Measurements from ENCODE around the gene STK38. TPM values are rescaled to one million over a fixed set of nuclear protein-coding genes. Genes with fewer than 3 reads are reported as not detected.
"Not testable (repeated sequence)": the region's sequence is repeated elsewhere in the genome, so short reads cannot be mapped to it uniquely, and the experiment has no call there.

Gene STK38
- total and polyA plus RNA-seq, 4 donors = 23.4 to 47.0 (median 30.4) TPM

DNA sequence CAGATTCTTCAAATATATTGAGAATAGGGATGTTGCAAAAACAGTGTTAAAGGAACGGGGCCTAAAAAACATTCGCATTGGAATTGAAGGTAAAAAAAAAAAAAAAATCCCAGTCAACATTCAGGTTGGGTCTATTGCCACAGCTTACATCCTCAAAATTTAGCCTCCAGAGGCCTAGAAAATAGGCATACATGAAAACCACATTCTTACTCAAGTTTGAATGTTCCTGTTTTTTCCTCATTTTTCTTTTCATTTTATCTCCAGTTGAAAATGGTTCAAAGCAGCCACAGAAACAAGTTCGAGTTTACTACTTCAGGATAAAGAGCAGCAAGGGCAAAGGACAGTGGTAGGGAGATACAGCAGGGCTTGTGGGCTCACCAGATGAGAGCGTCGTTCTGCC lies 62.5 kb downstream of the STK38 start:
- Histone ChIP-seq H3K27me3 (ENCODE audit: control insufficient read depth, insufficient read depth, low read length) (no peaks in the 10 kb centered on the region), H3K4me3 (ENCODE audit: low read depth, low read length) (no peak overlapping the region), H3K4me1 (ENCODE audit: control insufficient read depth, insufficient read depth, low read length) (no peaks in the 10 kb centered on the region), H3K9me3 (ENCODE audit: control insufficient read depth, insufficient read depth, low read length) (no peaks in the 10 kb centered on the region), H3K36me3 (ENCODE audit: control insufficient read depth, insufficient read depth, low read length) (peaks cover 39% of the 10 kb centered on the region), H3K27ac (ENCODE audit: low read depth, low read length) (no peak overlapping the region)
- DNase-seq (ENCODE audit: low read depth in 4 of 6, low spot score in 6 of 6) = no peak
- 100% methylated on average over 1 of the region's 5 CpGs for WGBS (ENCODE audit: insufficient coverage)

DNA sequence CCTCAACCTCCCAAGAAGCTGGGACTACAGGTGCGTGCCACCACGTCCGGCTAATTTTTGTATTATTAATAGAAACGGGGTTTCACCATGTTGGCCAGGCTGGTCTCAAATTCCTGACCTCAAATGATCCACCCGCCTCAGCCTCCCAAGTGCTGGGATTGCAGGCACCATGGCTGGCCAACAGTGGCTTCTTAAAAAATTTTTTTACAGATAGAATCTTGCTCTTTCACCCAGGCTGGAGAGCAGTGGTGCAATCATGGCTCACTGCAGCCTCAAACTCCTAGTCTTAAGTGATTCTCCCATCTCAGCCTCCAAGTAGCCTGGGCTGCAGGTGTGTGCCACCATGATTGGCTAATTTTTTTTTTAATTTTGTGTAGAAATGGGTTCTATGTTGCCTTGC lies 64.0 kb downstream of the STK38 start:
- H3K27ac ChIP-seq (ENCODE audit: low read depth, low read length); H3K27me3 ChIP-seq (ENCODE audit: control insufficient read depth, insufficient read depth, low read length); H3K9me3 ChIP-seq (ENCODE audit: control insufficient read depth, insufficient read depth, low read length); DNase-seq (ENCODE audit: low read depth in 4 of 6, low spot score in 6 of 6); H3K4me3 ChIP-seq (ENCODE audit: low read depth, low read length); H3K4me1 ChIP-seq (ENCODE audit: control insufficient read depth, insufficient read depth, low read length): not testable (repeated sequence)
- 100% methylated on average over 1 of the region's 5 CpGs for WGBS (ENCODE audit: insufficient coverage)
- H3K36me3 ChIP-seq (ENCODE audit: control insufficient read depth, insufficient read depth, low read length) = peaks cover 41% of the 10 kb centered on the region

DNA sequence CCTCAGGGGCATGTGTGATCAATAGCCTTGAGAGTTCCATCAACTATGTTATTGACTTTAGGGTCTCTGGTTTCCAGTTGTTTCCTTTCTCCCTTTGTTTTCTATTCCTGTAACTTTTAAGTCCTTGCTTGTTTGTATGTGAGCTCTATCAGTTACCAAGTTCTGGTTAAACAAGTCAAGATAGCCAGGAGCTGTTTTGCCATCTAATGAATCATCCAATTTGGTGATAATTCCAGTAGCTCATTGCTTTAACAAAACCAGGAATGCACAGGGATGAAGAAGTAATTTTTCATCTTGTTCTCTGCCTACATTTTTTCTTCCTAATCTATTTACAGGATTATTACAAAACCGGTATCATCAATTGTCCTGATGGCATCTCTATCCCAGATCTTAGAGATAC lies 68.0 kb downstream of the STK38 start:
- 83% methylated on average over 1 of the region's 1 CpG for WGBS (ENCODE audit: insufficient coverage)

GRCh38 chr6:36478051-36478526 lies 69.2 kb downstream of the STK38 start:
- Histone ChIP-seq H3K27ac (ENCODE audit: low read depth, low read length) (no peak overlapping the region), H3K36me3 (ENCODE audit: control insufficient read depth, insufficient read depth, low read length) (peaks cover 17% of the 10 kb centered on the region), H3K4me3 (ENCODE audit: low read depth, low read length) (no peak overlapping the region), H3K9me3 (ENCODE audit: control insufficient read depth, insufficient read depth, low read length) (no peaks in the 10 kb centered on the region), H3K4me1 (ENCODE audit: control insufficient read depth, insufficient read depth, low read length) (no peaks in the 10 kb centered on the region), H3K27me3 (ENCODE audit: control insufficient read depth, insufficient read depth, low read length) (no peaks in the 10 kb centered on the region)
- no peak for DNase-seq (ENCODE audit: low read depth in 4 of 6, low spot score in 6 of 6)
- no CpG with 5 or more reads among the region's 2 CpGs for WGBS (ENCODE audit: insufficient coverage)

More for the DNA sequence above, 68.0 kb downstream of the STK38 start:
- H3K9me3 ChIP-seq (ENCODE audit: control insufficient read depth, insufficient read depth, low read length) = no peaks in the 10 kb centered on the region
- no peak overlapping the region for H3K27ac ChIP-seq (ENCODE audit: low read depth, low read length)
- H3K36me3 ChIP-seq (ENCODE audit: control insufficient read depth, insufficient read depth, low read length) = peaks cover 23% of the 10 kb centered on the region
- H3K4me3 ChIP-seq (ENCODE audit: low read depth, low read length) = no peak overlapping the region
- no peaks in the 10 kb centered on the region for H3K27me3 ChIP-seq (ENCODE audit: control insufficient read depth, insufficient read depth, low read length)
- DNase-seq (ENCODE audit: low read depth in 4 of 6, low spot score in 6 of 6) = no peak
- H3K4me1 ChIP-seq (ENCODE audit: control insufficient read depth, insufficient read depth, low read length) = no peaks in the 10 kb centered on the region

GRCh38 chr6:36469946-36470345 lies 77.3 kb downstream of the STK38 start:
- Histone ChIP-seq H3K27ac (ENCODE audit: low read depth, low read length) (no peak overlapping the region), H3K36me3 (ENCODE audit: control insufficient read depth, insufficient read depth, low read length) (peaks cover 12% of the 10 kb centered on the region), H3K4me3 (ENCODE audit: low read depth, low read length) (no peak overlapping the region), H3K27me3 (ENCODE audit: control insufficient read depth, insufficient read depth, low read length) (no peaks in the 10 kb centered on the region), H3K4me1 (ENCODE audit: control insufficient read depth, insufficient read depth, low read length) (no peaks in the 10 kb centered on the region), H3K9me3 (ENCODE audit: control insufficient read depth, insufficient read depth, low read length) (no peaks in the 10 kb centered on the region)
- no peak for DNase-seq (ENCODE audit: low read depth in 4 of 6, low spot score in 6 of 6)
- 86% methylated on average over 3 of the region's 3 CpGs for WGBS (ENCODE audit: insufficient coverage)

DNA sequence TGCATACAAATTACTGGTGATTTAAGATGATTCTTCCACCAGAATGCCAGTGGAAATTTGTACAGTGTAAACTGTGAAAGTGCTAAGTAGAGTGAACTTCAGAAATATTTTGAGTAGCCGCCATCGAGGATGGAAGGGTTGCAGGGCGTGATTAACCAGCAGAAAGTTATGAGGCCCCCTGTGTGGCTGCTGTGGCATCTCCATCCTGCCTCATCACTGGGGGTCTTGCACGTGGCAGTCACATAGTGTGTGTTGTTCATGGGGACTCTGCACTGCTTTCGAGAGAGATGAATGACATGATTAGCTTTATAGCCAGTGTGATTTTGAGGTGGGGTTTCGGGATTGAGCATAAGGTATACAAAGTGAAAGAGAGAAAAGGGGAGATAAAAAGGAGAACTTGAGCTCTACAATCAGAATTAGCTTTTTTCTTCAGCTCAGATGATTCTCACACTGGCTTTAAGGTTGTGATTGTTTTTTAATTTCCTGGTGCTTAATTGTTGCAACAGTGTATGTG lies 78.1 kb downstream of the STK38 start:
- WGBS (ENCODE audit: insufficient coverage) = 64% methylated on average over 5 of the region's 6 CpGs
- no peaks in the 10 kb centered on the region for H3K27me3 ChIP-seq (ENCODE audit: control insufficient read depth, insufficient read depth, low read length)
- no peak overlapping the region for H3K27ac ChIP-seq (ENCODE audit: low read depth, low read length)
- H3K4me3 ChIP-seq (ENCODE audit: low read depth, low read length) = no peak overlapping the region
- no peak for DNase-seq (ENCODE audit: low read depth in 4 of 6, low spot score in 6 of 6)
- no peaks in the 10 kb centered on the region for H3K9me3 ChIP-seq (ENCODE audit: control insufficient read depth, insufficient read depth, low read length)
- H3K36me3 ChIP-seq (ENCODE audit: control insufficient read depth, insufficient read depth, low read length) = peaks cover 12% of the 10 kb centered on the region
- H3K4me1 ChIP-seq (ENCODE audit: control insufficient read depth, insufficient read depth, low read length) = no peaks in the 10 kb centered on the region

GRCh38 chr6:36467625-36468024 lies 79.7 kb downstream of the STK38 start:
- H3K27me3 ChIP-seq (ENCODE audit: control insufficient read depth, insufficient read depth, low read length) = no peaks in the 10 kb centered on the region
- peaks cover 12% of the 10 kb centered on the region for H3K36me3 ChIP-seq (ENCODE audit: control insufficient read depth, insufficient read depth, low read length)
- H3K4me1 ChIP-seq (ENCODE audit: control insufficient read depth, insufficient read depth, low read length) = no peaks in the 10 kb centered on the region
- H3K27ac ChIP-seq (ENCODE audit: low read depth, low read length) = no peak overlapping the region
- H3K4me3 ChIP-seq (ENCODE audit: low read depth, low read length) = no peak overlapping the region
- no CpG with 5 or more reads among the region's 3 CpGs for WGBS (ENCODE audit: insufficient coverage)
- H3K9me3 ChIP-seq (ENCODE audit: control insufficient read depth, insufficient read depth, low read length) = no peaks in the 10 kb centered on the region
- DNase-seq (ENCODE audit: low read depth in 4 of 6, low spot score in 6 of 6) = no peak

DNA sequence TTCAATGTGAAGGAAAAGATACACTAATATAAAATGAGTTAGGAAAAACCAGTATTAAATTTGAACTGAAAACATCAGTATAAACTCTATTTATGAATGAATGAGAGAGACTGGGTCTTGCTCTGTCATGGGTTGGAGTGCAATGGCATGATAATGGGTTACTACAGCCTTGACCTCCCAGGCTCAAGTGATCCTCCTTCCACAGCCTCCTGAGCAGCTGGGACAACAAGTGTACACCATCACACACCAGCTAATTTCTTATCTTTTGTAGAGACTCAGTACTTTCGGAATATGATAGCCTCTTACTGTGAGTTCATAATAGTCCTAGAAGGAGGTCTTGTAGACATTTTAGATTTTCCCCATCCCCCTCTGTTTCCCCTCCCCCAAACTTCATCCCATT lies 83.0 kb downstream of the STK38 start:
- H3K9me3 ChIP-seq (ENCODE audit: control insufficient read depth, insufficient read depth, low read length) = no peaks in the 10 kb centered on the region
- WGBS (ENCODE audit: insufficient coverage) = no CpG with 5 or more reads among the region's 1 CpG

GRCh38 chr6:36463676-36464075 lies 83.6 kb downstream of the STK38 start:
- Histone ChIP-seq H3K36me3 (ENCODE audit: control insufficient read depth, insufficient read depth, low read length) (no peaks in the 10 kb centered on the region), H3K27me3 (ENCODE audit: control insufficient read depth, insufficient read depth, low read length) (no peaks in the 10 kb centered on the region), H3K27ac (ENCODE audit: low read depth, low read length) (no peak overlapping the region), H3K4me3 (ENCODE audit: low read depth, low read length) (no peak overlapping the region), H3K4me1 (ENCODE audit: control insufficient read depth, insufficient read depth, low read length) (no peaks in the 10 kb centered on the region), H3K9me3 (ENCODE audit: control insufficient read depth, insufficient read depth, low read length) (no peaks in the 10 kb centered on the region)
- DNase-seq (ENCODE audit: low read depth in 4 of 6, low spot score in 6 of 6) = no peak
- WGBS (ENCODE audit: insufficient coverage) = no CpG with 5 or more reads among the region's 1 CpG

More for the DNA sequence above, 83.0 kb downstream of the STK38 start:
- no peaks in the 10 kb centered on the region for H3K36me3 ChIP-seq (ENCODE audit: control insufficient read depth, insufficient read depth, low read length)
- H3K4me3 ChIP-seq (ENCODE audit: low read depth, low read length) = no peak overlapping the region
- no peaks in the 10 kb centered on the region for H3K4me1 ChIP-seq (ENCODE audit: control insufficient read depth, insufficient read depth, low read length)
- no peaks in the 10 kb centered on the region for H3K27me3 ChIP-seq (ENCODE audit: control insufficient read depth, insufficient read depth, low read length)
- H3K27ac ChIP-seq (ENCODE audit: low read depth, low read length) = no peak overlapping the region
- DNase-seq (ENCODE audit: low read depth in 4 of 6, low spot score in 6 of 6) = no peak

DNA sequence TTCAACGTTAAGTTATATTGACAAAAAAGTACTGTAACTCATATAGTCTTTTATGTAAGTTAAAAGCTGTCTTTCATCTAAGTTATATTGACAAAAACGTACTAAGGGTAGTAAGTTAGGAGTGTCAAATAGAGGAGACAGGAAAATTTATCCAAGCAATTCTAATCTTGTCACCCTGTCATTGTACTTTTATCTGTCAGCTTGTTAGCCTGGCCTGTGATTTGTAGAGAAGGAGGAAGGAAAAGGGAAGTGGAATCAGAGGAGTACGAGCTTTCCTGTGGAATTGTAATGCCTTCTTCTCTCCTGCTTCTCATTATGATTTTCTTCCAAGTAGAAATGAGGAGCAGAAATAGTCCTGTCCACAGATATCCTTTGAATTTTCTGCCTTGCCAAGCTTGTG lies 85.6 kb downstream of the STK38 start:
- no peaks in the 10 kb centered on the region for H3K9me3 ChIP-seq (ENCODE audit: control insufficient read depth, insufficient read depth, low read length)
- H3K36me3 ChIP-seq (ENCODE audit: control insufficient read depth, insufficient read depth, low read length) = no peaks in the 10 kb centered on the region
- no peaks in the 10 kb centered on the region for H3K27me3 ChIP-seq (ENCODE audit: control insufficient read depth, insufficient read depth, low read length)
- no CpG with 5 or more reads among the region's 3 CpGs for WGBS (ENCODE audit: insufficient coverage)
- H3K27ac ChIP-seq (ENCODE audit: low read depth, low read length) = no peak overlapping the region
- H3K4me3 ChIP-seq (ENCODE audit: low read depth, low read length) = no peak overlapping the region
- H3K4me1 ChIP-seq (ENCODE audit: control insufficient read depth, insufficient read depth, low read length) = no peaks in the 10 kb centered on the region
- DNase-seq (ENCODE audit: low read depth in 4 of 6, low spot score in 6 of 6) = no peak
